HEK293T (cell line): ENCODE measurements around the gene NDUFV1.

ENCODE experiments used
- ARNT ChIP-seq: fragments of 450-650 bp; IDR thresholded peaks from 2 replicates; pipeline ENCODE4 v1.6.1; 2017; ENCODE audit warnings: mild to moderate bottlenecking
- BHLHE40 ChIP-seq: fragments of 450-650 bp; IDR thresholded peaks from 2 replicates; pipeline ENCODE4 v1.6.1; 2016; ENCODE audit warnings: mild to moderate bottlenecking, moderate library complexity, borderline replicate concordance
- ELF4 ChIP-seq: fragments of 450-650 bp; IDR thresholded peaks from 2 replicates; pipeline ENCODE4 v1.6.1; 2017; ENCODE audit warnings: antibody characterized with exemption
- FOXA1 ChIP-seq: fragments of 450-650 bp; IDR thresholded peaks from 2 replicates; pipeline ENCODE4 v1.6.1; 2016; ENCODE audit warnings: mild to moderate bottlenecking
- FOXK2 ChIP-seq: fragments of 450-650 bp; IDR thresholded peaks from 2 replicates; pipeline ENCODE4 v1.6.1; 2016; ENCODE audit warnings: mild to moderate bottlenecking
- HDGF ChIP-seq: fragments of 450-650 bp; IDR thresholded peaks from 2 replicates; pipeline ENCODE4 v1.6.1; 2017; ENCODE audit warnings: antibody characterized with exemption, borderline replicate concordance
- L3MBTL2 ChIP-seq: fragments of 450-650 bp; conservative IDR thresholded peaks from 2 replicates; pipeline ENCODE4 v1.6.1; 2016; ENCODE audit warnings: mild to moderate bottlenecking
- SP1 ChIP-seq: fragments of 450-650 bp; IDR thresholded peaks from 2 replicates; pipeline ENCODE4 v1.6.1; 2017
- SUZ12 ChIP-seq: fragments of 450-650 bp; IDR thresholded peaks from 2 replicates; pipeline ENCODE4 v1.6.1; 2016; ENCODE audit warnings: mild to moderate bottlenecking
- TARDBP ChIP-seq: fragments of 450-650 bp; IDR thresholded peaks from 2 replicates; pipeline ENCODE4 v1.6.1; 2016
- ZNF384 ChIP-seq: fragments of 450-650 bp; IDR thresholded peaks from 2 replicates; pipeline ENCODE4 v1.6.1; 2016
- TF ChIP-seq, protein P1 (sequence below): fragments of 450-650 bp; IDR thresholded peaks from 2 replicates; pipeline ENCODE4 v1.6.1; 2016

- TF ChIP-seq, protein P1, sequence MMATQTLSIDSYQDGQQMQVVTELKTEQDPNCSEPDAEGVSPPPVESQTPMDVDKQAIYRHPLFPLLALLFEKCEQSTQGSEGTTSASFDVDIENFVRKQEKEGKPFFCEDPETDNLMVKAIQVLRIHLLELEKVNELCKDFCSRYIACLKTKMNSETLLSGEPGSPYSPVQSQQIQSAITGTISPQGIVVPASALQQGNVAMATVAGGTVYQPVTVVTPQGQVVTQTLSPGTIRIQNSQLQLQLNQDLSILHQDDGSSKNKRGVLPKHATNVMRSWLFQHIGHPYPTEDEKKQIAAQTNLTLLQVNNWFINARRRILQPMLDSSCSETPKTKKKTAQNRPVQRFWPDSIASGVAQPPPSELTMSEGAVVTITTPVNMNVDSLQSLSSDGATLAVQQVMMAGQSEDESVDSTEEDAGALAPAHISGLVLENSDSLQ = no peak
- TF ChIP-seq FOXK2 (no peak), SUZ12 (no peak), SP1 (no peak), ARNT (no peak), BHLHE40 (no peak), HDGF (no peak), ELF4 (no peak), ZNF384 (no peak), L3MBTL2 (no peak), TARDBP (no peak), FOXA1 (no peak)
Measured at GRCh38 chr11:67614730-67615714, 8.3 kb downstream of the NDUFV1 start.
